ENCODE results near the gene MEIS2.

The MEIS2 gene

GRCh38 chr15:36912311-36912712, 188.0 kb downstream of the MEIS2 start:
- no peaks in the 10 kb centered on the region for H3K36me3 ChIP-seq (ENCODE audit: insufficient read depth, low read length)
- H3K4me1 ChIP-seq (ENCODE audit: control insufficient read depth, insufficient read depth, low read length, unreplicated experiment) = peaks cover 11% of the 10 kb centered on the region
- H3K4me3 ChIP-seq (ENCODE audit: low read depth, low read length) = no peak overlapping the region
- H3K27ac ChIP-seq (ENCODE audit: low read depth, low read length) = no peak overlapping the region
- no peaks in the 10 kb centered on the region for H3K27me3 ChIP-seq (ENCODE audit: insufficient read depth, low read length)
- no peak overlapping the region for H2AFZ ChIP-seq (ENCODE audit: low read length, unreplicated experiment)
- H3K79me2 ChIP-seq (ENCODE audit: control insufficient read depth, insufficient read depth, low read length, unreplicated experiment) = no peaks in the 10 kb centered on the region

GRCh38 chr15:36911322-36911944, 188.9 kb downstream of the MEIS2 start:
- H2AFZ ChIP-seq (ENCODE audit: low read length, unreplicated experiment) = no peak overlapping the region
- H3K27ac ChIP-seq (ENCODE audit: low read depth, low read length) = no peak overlapping the region
- no peaks in the 10 kb centered on the region for H3K36me3 ChIP-seq (ENCODE audit: insufficient read depth, low read length)
- no peak overlapping the region for H3K4me3 ChIP-seq (ENCODE audit: low read depth, low read length)
- H3K27me3 ChIP-seq (ENCODE audit: insufficient read depth, low read length) = no peaks in the 10 kb centered on the region
- H3K4me1 ChIP-seq (ENCODE audit: control insufficient read depth, insufficient read depth, low read length, unreplicated experiment) = peaks cover 11% of the 10 kb centered on the region
- no peaks in the 10 kb centered on the region for H3K79me2 ChIP-seq (ENCODE audit: control insufficient read depth, insufficient read depth, low read length, unreplicated experiment)

- H3K36me3 ChIP-seq (ENCODE audit: insufficient read depth, low read length) = no peaks in the 10 kb centered on the region
- H3K27me3 ChIP-seq (ENCODE audit: insufficient read depth, low read length) = no peaks in the 10 kb centered on the region
- H2AFZ ChIP-seq (ENCODE audit: low read length, unreplicated experiment) = no peak overlapping the region
- peaks cover 18% of the 10 kb centered on the region for H3K4me1 ChIP-seq (ENCODE audit: control insufficient read depth, insufficient read depth, low read length, unreplicated experiment)
- no peak overlapping the region for H3K4me3 ChIP-seq (ENCODE audit: low read depth, low read length)
- no peaks in the 10 kb centered on the region for H3K79me2 ChIP-seq (ENCODE audit: control insufficient read depth, insufficient read depth, low read length, unreplicated experiment)
- H3K27ac ChIP-seq (ENCODE audit: low read depth, low read length) = no peak overlapping the region
Observed at GRCh38 chr15:36908991-36909390, 191.4 kb downstream of the MEIS2 start.

GRCh38 chr15:36907295-36907694, 193.1 kb downstream of the MEIS2 start:
- Histone ChIP-seq H3K79me2 (ENCODE audit: control insufficient read depth, insufficient read depth, low read length, unreplicated experiment) (no peaks in the 10 kb centered on the region), H3K27ac (ENCODE audit: low read depth, low read length) (no peak overlapping the region), H3K4me3 (ENCODE audit: low read depth, low read length) (no peak overlapping the region), H3K4me1 (ENCODE audit: control insufficient read depth, insufficient read depth, low read length, unreplicated experiment) (peaks cover 16% of the 10 kb centered on the region), H2AFZ (ENCODE audit: low read length, unreplicated experiment) (no peak overlapping the region), H3K36me3 (ENCODE audit: insufficient read depth, low read length) (no peaks in the 10 kb centered on the region), H3K27me3 (ENCODE audit: insufficient read depth, low read length) (no peaks in the 10 kb centered on the region)

- H3K27ac ChIP-seq (ENCODE audit: low read depth, low read length) = no peak overlapping the region
- no peaks in the 10 kb centered on the region for H3K79me2 ChIP-seq (ENCODE audit: control insufficient read depth, insufficient read depth, low read length, unreplicated experiment)
- peaks cover 7% of the 10 kb centered on the region for H3K4me1 ChIP-seq (ENCODE audit: control insufficient read depth, insufficient read depth, low read length, unreplicated experiment)
- no peaks in the 10 kb centered on the region for H3K27me3 ChIP-seq (ENCODE audit: insufficient read depth, low read length)
- peak overlapping the region; percentile 18; the same call in 1 of the 2 replicates for H3K4me3 ChIP-seq (ENCODE audit: low read depth, low read length)
- H3K36me3 ChIP-seq (ENCODE audit: insufficient read depth, low read length) = no peaks in the 10 kb centered on the region
- H2AFZ ChIP-seq (ENCODE audit: low read length, unreplicated experiment) = peak overlapping the region; percentile 37
Observed at GRCh38 chr15:36905908-36906307, 194.4 kb downstream of the MEIS2 start.

GRCh38 chr15:36904715-36905114, 195.6 kb downstream of the MEIS2 start:
- H3K4me3 ChIP-seq (ENCODE audit: low read depth, low read length) = no peak overlapping the region
- H2AFZ ChIP-seq (ENCODE audit: low read length, unreplicated experiment) = no peak overlapping the region
- H3K27ac ChIP-seq (ENCODE audit: low read depth, low read length) = no peak overlapping the region
- H3K27me3 ChIP-seq (ENCODE audit: insufficient read depth, low read length) = no peaks in the 10 kb centered on the region
- no peaks in the 10 kb centered on the region for H3K79me2 ChIP-seq (ENCODE audit: control insufficient read depth, insufficient read depth, low read length, unreplicated experiment)
- H3K36me3 ChIP-seq (ENCODE audit: insufficient read depth, low read length) = no peaks in the 10 kb centered on the region
- H3K4me1 ChIP-seq (ENCODE audit: control insufficient read depth, insufficient read depth, low read length, unreplicated experiment) = peaks cover 7% of the 10 kb centered on the region

- Histone ChIP-seq H2AFZ (ENCODE audit: low read length, unreplicated experiment) (no peak overlapping the region), H3K36me3 (ENCODE audit: insufficient read depth, low read length) (no peaks in the 10 kb centered on the region), H3K27ac (ENCODE audit: low read depth, low read length) (no peak overlapping the region), H3K27me3 (ENCODE audit: insufficient read depth, low read length) (no peaks in the 10 kb centered on the region), H3K4me1 (ENCODE audit: control insufficient read depth, insufficient read depth, low read length, unreplicated experiment) (peaks cover 7% of the 10 kb centered on the region), H3K79me2 (ENCODE audit: control insufficient read depth, insufficient read depth, low read length, unreplicated experiment) (no peaks in the 10 kb centered on the region), H3K4me3 (ENCODE audit: low read depth, low read length) (no peak overlapping the region)
Observed at GRCh38 chr15:36903922-36904556, 196.3 kb downstream of the MEIS2 start.

- H3K36me3 ChIP-seq (ENCODE audit: insufficient read depth, low read length) = no peaks in the 10 kb centered on the region
- H3K27me3 ChIP-seq (ENCODE audit: insufficient read depth, low read length) = no peaks in the 10 kb centered on the region
- H3K4me1 ChIP-seq (ENCODE audit: control insufficient read depth, insufficient read depth, low read length, unreplicated experiment) = peaks cover 7% of the 10 kb centered on the region
- H2AFZ ChIP-seq (ENCODE audit: low read length, unreplicated experiment) = no peak overlapping the region
- H3K27ac ChIP-seq (ENCODE audit: low read depth, low read length) = no peak overlapping the region
- H3K4me3 ChIP-seq (ENCODE audit: low read depth, low read length) = no peak overlapping the region
- H3K79me2 ChIP-seq (ENCODE audit: control insufficient read depth, insufficient read depth, low read length, unreplicated experiment) = no peaks in the 10 kb centered on the region
Observed at GRCh38 chr15:36903195-36903594, 197.2 kb downstream of the MEIS2 start.

- Histone ChIP-seq H2AFZ (ENCODE audit: low read length, unreplicated experiment) (no peak overlapping the region), H3K4me1 (ENCODE audit: control insufficient read depth, insufficient read depth, low read length, unreplicated experiment) (peaks cover 4% of the 10 kb centered on the region), H3K27me3 (ENCODE audit: insufficient read depth, low read length) (no peaks in the 10 kb centered on the region), H3K36me3 (ENCODE audit: insufficient read depth, low read length) (no peaks in the 10 kb centered on the region; the same call in 1 of the 2 replicates), H3K4me3 (ENCODE audit: low read depth, low read length) (no peak overlapping the region), H3K79me2 (ENCODE audit: control insufficient read depth, insufficient read depth, low read length, unreplicated experiment) (no peaks in the 10 kb centered on the region), H3K27ac (ENCODE audit: low read depth, low read length) (no peak overlapping the region)
Observed at GRCh38 chr15:36901012-36901411, 199.3 kb downstream of the MEIS2 start.

- Histone ChIP-seq H3K36me3 (ENCODE audit: insufficient read depth, low read length) (no peaks in the 10 kb centered on the region; the same call in 1 of the 2 replicates), H3K79me2 (ENCODE audit: control insufficient read depth, insufficient read depth, low read length, unreplicated experiment) (no peaks in the 10 kb centered on the region), H3K4me3 (ENCODE audit: low read depth, low read length) (no peak overlapping the region), H2AFZ (ENCODE audit: low read length, unreplicated experiment) (no peak overlapping the region), H3K27me3 (ENCODE audit: insufficient read depth, low read length) (no peaks in the 10 kb centered on the region), H3K4me1 (ENCODE audit: control insufficient read depth, insufficient read depth, low read length, unreplicated experiment) (no peaks in the 10 kb centered on the region), H3K27ac (ENCODE audit: low read depth, low read length) (no peak overlapping the region)
Observed at GRCh38 chr15:36899696-36900095, 200.7 kb downstream of the MEIS2 start.

GRCh38 chr15:36898536-36899126, 201.7 kb downstream of the MEIS2 start:
- no peak overlapping the region for H3K4me3 ChIP-seq (ENCODE audit: low read depth, low read length)
- H3K27me3 ChIP-seq (ENCODE audit: insufficient read depth, low read length) = no peaks in the 10 kb centered on the region
- no peaks in the 10 kb centered on the region; the same call in 1 of the 2 replicates for H3K36me3 ChIP-seq (ENCODE audit: insufficient read depth, low read length)
- no peaks in the 10 kb centered on the region for H3K4me1 ChIP-seq (ENCODE audit: control insufficient read depth, insufficient read depth, low read length, unreplicated experiment)
- no peak overlapping the region for H2AFZ ChIP-seq (ENCODE audit: low read length, unreplicated experiment)
- no peak overlapping the region for H3K27ac ChIP-seq (ENCODE audit: low read depth, low read length)
- H3K79me2 ChIP-seq (ENCODE audit: control insufficient read depth, insufficient read depth, low read length, unreplicated experiment) = no peaks in the 10 kb centered on the region
